ENCODE data around the gene COL11A2. TPM values are rescaled to one million over a fixed set of nuclear protein-coding genes. Genes with fewer than 3 reads are reported as not detected.

The COL11A2 gene
- polyA plus RNA-seq, 4 donors = 3.0 to 6.9 (median 4.1) TPM

- no peak for DNase-seq (ENCODE audit: low read depth in 4 of 4, low spot score in 3 of 4)
Measured at GRCh38 chr6:33193619-33194018, 1.4 kb upstream of the COL11A2 start.

- DNase-seq (ENCODE audit: low read depth in 4 of 4, low spot score in 3 of 4) = no peak
Measured at GRCh38 chr6:33192671-33193602, 670 bp upstream of the COL11A2 start.

DNA sequence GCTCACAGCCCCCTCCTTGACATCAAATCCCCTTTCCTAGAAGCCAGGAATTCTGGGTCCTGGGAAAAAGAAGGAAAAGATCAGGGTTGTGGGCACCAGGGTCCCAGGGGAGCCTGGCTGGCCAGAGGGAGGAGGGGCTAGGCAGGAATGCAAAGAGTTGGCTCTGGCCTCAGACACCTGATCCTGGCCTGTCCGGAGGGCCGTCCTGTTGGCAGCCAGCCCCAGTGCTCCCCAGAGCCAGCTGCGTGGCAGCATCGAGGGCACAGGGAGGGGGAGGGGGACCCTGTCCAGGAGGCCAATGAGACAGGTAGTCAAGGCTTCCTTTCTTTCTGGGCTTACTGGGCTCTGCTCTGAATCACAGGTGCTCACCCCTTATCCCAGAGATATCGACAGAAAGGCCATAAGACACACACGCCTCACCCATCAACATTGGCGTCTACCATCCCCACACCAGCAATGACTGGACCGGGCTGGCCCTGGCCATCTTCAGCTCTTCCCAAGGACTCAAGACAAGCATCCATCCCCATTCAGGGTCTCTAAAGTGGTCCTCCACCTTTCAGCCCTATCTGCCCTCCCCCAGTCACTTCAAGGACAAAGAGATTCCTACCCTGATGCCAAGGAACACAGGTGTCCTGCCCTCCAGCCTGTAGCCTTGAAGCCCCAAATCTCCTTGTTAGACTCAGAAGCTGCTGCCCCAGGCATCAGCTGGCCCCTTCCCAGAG lies 723 bp downstream of the COL11A2 start:
- DNase-seq (ENCODE audit: low read depth in 4 of 4, low spot score in 3 of 4) = no peak

DNA sequence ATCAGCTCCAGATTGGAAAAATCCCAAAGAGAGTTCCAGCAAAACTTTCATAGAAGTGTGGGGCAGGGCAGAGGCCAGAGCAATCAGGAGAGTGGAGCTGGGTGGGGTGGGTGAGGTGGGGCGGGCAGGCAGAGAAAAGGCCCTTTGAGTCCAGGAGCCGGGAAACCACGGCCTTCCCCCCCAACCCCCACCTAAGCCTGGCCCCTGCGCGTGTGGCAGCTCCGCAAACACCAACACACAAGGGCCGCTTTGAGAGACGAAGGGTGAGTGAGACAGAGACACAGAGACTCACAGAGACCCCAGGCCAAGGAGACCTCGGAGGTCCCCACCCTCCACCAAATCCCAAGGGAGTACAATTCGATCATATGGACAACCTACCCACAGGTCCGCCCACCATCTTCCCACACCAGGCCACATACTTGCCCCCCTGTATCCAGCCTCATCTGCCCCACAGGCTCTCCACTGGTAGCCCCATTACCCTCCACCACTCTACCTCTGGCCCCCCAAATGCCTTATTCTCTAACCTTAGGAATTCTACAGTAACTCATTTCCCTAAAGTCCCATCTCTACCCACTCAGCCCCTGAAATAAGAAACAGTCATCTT lies 1.7 kb downstream of the COL11A2 start:
- no peak for DNase-seq (ENCODE audit: low read depth in 4 of 4, low spot score in 3 of 4)

GRCh38 chr6:33189625-33190448 lies 2.4 kb downstream of the COL11A2 start:
- DNase-seq (ENCODE audit: low read depth in 4 of 4, low spot score in 3 of 4) = no peak

DNA sequence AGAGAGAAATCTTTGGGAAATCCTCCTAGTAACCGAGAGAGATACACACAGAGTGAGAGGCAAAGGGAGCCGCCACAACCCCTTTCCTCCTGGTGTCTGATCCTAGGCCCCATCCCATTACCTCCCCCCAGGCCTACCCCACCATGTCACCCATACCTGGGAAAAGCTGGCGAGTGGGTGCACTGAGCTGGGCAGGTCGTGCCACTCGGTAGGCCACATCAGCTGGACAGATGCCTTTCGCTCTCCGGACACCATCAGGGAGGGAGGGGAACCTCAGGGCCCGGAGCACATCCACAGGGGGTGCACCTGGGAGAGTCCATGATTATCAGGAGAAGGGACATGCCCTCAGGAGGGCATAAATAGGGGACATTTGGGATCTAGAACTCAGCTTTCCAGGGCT lies 3.1 kb downstream of the COL11A2 start:
- DNase-seq (ENCODE audit: low read depth in 4 of 4, low spot score in 3 of 4) = no peak

- DNase-seq (ENCODE audit: low read depth in 4 of 4, low spot score in 3 of 4) = no peak
Measured at GRCh38 chr6:33187809-33188208, 4.5 kb downstream of the COL11A2 start.

- DNase-seq (ENCODE audit: low read depth in 4 of 4, low spot score in 3 of 4) = no peak
Measured at GRCh38 chr6:33185654-33186187, 6.5 kb downstream of the COL11A2 start.

- no peak for DNase-seq (ENCODE audit: low read depth in 4 of 4, low spot score in 3 of 4)
Measured at GRCh38 chr6:33185190-33185589, 7.1 kb downstream of the COL11A2 start.

DNA sequence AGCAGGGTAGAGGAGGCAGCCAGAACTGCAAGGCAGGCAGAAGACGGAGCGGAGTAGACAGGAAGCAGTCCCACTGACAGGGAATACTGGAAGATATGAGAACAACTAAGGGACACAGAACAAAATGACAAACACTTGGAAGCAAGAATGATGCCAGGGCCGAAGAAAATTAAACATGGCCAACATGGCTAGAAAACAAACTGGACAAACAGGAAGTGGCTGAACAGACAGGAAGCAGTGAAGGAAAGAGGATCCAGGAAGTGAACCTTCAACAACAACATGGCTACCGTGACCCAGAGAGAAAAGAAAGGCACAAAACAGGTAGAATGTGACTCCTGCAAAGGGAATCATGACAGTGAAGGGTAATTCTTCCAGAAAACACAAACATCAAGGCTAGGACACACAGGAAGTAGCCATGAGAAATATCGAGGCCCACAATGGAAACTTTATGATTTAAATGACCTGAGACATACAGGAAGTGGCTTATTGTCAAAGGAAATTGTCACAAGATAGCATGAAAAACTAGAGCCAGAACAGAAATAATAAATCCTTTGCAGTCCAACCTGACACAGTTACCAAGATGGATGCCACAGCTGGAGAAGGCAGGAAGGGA lies 9.1 kb downstream of the COL11A2 start:
- no peak for DNase-seq (ENCODE audit: low read depth in 4 of 4, low spot score in 3 of 4)

DNA sequence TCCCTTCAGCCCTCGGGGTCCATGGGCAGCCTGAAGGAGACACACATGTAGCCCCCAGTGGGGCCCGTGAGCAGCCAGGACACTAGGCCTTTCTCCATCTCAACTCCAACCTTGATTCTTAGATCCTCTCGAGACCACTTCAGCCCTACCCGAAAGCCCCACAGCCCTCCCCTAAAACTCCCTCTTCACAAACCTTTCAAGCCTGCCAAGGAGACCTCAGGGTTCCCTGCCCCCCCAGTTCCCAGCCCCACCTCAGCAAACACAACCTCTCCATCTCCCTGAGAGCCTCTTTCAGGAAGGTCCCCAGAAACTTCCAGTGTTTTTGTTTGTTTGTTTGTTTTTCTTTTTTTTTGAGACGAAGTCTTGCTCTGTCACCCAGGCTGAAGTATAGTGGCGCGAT lies 11.1 kb downstream of the COL11A2 start:
- DNase-seq (ENCODE audit: low read depth in 4 of 4, low spot score in 3 of 4) = no peak

GRCh38 chr6:33178755-33179475 lies 13.4 kb downstream of the COL11A2 start:
- no peak for DNase-seq (ENCODE audit: low read depth in 4 of 4, low spot score in 3 of 4)

DNA sequence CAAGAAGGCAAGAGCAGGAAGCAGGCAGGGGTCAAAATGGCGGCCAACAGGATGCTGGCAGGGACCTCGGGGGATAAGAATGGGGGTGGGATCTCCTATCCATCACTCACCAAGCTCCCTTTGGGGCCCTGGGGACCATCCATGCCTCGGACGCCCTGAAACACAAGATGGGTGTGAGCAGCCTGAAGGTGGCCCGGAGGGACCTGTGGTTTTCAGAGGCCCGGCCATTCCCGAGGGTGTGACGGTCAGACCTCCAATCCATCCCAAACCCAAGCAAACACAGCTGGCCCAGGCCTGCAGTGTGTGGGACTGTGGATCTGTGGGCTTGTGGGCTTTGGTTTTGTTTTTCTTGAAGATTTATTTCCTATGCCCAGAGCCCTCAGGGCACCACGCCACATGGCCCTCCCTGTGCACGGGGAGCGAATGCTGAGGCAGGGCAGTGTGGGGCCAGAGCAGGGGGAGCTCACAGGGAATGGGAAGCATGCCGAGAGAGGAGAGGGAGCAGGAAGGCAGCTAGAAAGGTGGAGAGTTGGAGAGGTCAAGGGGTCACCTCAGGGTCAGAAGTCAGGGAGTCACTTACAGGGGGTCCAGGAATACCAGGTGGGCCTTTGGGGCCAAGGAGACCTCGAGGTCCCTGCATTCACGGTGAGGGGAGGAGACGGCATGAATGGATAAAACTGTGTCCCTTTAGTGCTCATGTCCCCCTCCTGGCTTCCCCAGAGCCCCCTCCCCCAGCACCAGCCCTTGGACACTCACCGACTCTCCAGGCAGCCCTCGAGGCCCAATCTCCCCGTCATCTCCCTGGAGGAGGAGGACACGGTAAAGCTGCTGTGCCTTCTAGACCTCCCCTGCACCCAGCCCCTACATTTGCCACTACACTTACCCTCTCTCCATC lies 14.5 kb downstream of the COL11A2 start:
- DNase-seq (ENCODE audit: low read depth in 4 of 4, low spot score in 3 of 4) = no peak

DNA sequence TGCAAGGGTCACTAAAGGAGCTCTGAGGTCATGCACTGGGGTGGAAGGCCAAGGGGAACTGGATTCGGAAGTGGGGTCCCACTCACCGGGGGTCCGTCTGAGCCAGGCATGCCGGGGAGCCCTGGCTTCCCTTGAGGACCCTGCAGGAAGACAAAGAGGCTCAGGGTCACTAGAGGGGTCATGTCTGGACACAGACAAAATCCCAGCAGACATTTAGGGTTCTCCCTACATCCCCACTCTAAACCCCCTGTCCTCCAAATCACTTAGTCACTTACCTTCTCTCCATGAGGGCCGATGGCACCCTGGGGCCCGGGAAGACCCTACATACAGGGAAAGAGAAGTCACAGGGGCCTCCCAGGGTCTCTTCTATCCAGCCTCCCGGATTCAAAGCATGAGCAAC lies 15.4 kb downstream of the COL11A2 start:
- no peak for DNase-seq (ENCODE audit: low read depth in 4 of 4, low spot score in 3 of 4)

- DNase-seq (ENCODE audit: low read depth in 4 of 4, low spot score in 3 of 4) = no peak
Measured at GRCh38 chr6:33175436-33176069, 16.7 kb downstream of the COL11A2 start.

GRCh38 chr6:33174784-33175183 lies 17.5 kb downstream of the COL11A2 start:
- no peak for DNase-seq (ENCODE audit: low read depth in 4 of 4, low spot score in 3 of 4)

- DNase-seq (ENCODE audit: low read depth in 4 of 4, low spot score in 3 of 4) = no peak
Measured at GRCh38 chr6:33173535-33174180, 18.6 kb downstream of the COL11A2 start.

All from left renal pelvis (tissue), 4 donors.